ENCODE results near the gene ZBTB16. TPM values are rescaled to one million over a fixed set of nuclear protein-coding genes. Genes with fewer than 3 reads are reported as not detected.

The ZBTB16 gene
- total and polyA plus RNA-seq, 4 donors: 8.9 to 140 (median 34.5) TPM

DNA sequence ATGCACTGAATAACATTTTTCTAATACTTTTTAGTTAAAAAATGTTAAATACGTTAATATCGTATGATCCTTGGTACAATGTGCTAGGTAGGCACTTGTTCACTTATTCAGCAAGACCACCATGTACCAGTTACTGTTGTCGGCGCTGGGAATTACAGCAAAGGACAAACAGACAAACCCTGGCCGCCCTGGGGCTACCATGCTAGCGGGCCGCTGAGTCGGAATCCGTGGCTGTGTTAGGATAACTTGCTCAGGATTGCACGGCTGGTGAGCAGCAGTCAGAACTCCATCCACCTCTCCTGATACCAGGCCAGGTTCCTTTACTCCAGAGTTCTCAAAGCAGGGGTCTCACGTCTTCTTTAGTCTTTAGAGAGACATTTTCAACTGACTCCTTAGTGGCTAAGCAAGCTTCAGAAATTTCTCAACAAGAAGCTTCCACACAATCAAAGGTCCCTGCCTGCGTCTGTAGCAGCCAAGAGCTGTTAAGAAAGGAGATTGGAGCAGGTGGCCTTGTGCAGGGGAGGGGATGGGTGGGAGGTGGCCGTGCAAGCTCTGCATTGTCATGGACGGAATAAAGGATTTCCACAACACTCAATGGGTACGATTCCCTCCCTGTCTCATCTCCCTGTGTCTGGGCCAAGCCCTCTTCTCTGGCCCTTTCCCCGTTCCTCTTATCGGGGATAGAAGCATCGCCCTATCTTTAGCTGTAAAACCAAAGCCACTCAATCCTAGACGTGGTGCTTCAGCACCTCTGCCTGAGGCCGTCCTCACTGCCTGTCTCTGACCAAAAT lies 196.9 kb downstream of the ZBTB16 start (continued):
- TF ChIP-seq REST (IDR thresholded peaks at IDR 0.05) (no peak), FOXA1 (IDR thresholded peaks at IDR 0.05) (no peak), ATF3 (IDR thresholded peaks at IDR 0.05) (no peak), HNF4G (IDR thresholded peaks at IDR 0.05) (no peak)
- TF ChIP-seq, protein P1, sequence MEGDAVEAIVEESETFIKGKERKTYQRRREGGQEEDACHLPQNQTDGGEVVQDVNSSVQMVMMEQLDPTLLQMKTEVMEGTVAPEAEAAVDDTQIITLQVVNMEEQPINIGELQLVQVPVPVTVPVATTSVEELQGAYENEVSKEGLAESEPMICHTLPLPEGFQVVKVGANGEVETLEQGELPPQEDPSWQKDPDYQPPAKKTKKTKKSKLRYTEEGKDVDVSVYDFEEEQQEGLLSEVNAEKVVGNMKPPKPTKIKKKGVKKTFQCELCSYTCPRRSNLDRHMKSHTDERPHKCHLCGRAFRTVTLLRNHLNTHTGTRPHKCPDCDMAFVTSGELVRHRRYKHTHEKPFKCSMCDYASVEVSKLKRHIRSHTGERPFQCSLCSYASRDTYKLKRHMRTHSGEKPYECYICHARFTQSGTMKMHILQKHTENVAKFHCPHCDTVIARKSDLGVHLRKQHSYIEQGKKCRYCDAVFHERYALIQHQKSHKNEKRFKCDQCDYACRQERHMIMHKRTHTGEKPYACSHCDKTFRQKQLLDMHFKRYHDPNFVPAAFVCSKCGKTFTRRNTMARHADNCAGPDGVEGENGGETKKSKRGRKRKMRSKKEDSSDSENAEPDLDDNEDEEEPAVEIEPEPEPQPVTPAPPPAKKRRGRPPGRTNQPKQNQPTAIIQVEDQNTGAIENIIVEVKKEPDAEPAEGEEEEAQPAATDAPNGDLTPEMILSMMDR (IDR thresholded peaks at IDR 0.05; ENCODE audit: low read depth, low read length, missing input control): no peak

- no peak overlapping the region for H3K4me3 ChIP-seq (ENCODE audit: low read depth in 1 of 3, low read length in 3 of 3)
- peak overlapping the region; percentile 69 to 81 for H3K27ac ChIP-seq (ENCODE audit: low read depth in 1 of 2, low read length in 2 of 2)
- H3K9me3 ChIP-seq (ENCODE audit: control insufficient read depth in 4 of 4, low read length in 3 of 4): no peaks in the 10 kb centered on the region
- H3K36me3 ChIP-seq (ENCODE audit: control insufficient read depth in 4 of 4, insufficient read depth in 3 of 4, low read depth in 1 of 4, low read length in 3 of 4): peaks cover 0 to 6% (median 2%) of the 10 kb centered on the region in 4 donors
- WGBS: 92% methylated on average over 10 of the region's 10 CpGs
- H3K27me3 ChIP-seq (ENCODE audit: control insufficient read depth in 4 of 4, insufficient read depth in 4 of 4, low read length in 3 of 4): no peaks in the 10 kb centered on the region
- no peak for DNase-seq (ENCODE audit: low spot score)
- H3K9ac ChIP-seq (ENCODE audit: low read depth in 1 of 2, low read length in 2 of 2): no peak overlapping the region
- TF ChIP-seq MAX (IDR thresholded peaks at IDR 0.05): no peak
- TF ChIP-seq GABPA (IDR thresholded peaks at IDR 0.05 in 1 of 2, conservative IDR thresholded peaks at IDR 0.05 in 1 of 2): no peak
- TF ChIP-seq REST (IDR thresholded peaks at IDR 0.05): no peak
- TF ChIP-seq RXRA (IDR thresholded peaks at IDR 0.05): no peak
- H3K4me1 ChIP-seq (ENCODE audit: control insufficient read depth in 4 of 4, insufficient read depth in 4 of 4, low read length in 3 of 4): peaks cover 14 to 64% (median 50%) of the 10 kb centered on the region in 4 donors
Measured at GRCh38 chr11:114256967-114257286, 197.4 kb downstream of the ZBTB16 start.

Data from liver (tissue), 9 donors.